ENCODE results near the gene LCE7A.

DNA sequence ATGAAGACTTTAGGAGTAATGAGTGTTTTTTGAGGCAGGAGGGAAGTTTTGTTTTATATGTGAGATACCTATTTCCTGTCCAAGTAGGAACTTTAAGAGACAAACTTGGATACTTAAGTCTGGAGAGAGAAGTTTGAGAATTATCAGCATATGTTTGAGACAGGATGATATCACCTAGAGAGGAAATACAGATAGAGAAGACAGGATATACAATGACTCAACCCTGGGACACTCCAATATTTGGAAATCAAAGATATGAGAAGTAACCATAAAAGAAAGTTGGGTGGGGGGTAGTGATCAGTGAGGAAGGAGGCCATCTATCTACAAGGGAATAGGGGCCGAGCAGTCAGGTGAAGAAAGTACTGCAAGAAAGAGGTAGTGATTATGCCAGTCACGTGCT, 6.5 kb downstream of the LCE7A start:
- TF ChIP-seq, protein P1, sequence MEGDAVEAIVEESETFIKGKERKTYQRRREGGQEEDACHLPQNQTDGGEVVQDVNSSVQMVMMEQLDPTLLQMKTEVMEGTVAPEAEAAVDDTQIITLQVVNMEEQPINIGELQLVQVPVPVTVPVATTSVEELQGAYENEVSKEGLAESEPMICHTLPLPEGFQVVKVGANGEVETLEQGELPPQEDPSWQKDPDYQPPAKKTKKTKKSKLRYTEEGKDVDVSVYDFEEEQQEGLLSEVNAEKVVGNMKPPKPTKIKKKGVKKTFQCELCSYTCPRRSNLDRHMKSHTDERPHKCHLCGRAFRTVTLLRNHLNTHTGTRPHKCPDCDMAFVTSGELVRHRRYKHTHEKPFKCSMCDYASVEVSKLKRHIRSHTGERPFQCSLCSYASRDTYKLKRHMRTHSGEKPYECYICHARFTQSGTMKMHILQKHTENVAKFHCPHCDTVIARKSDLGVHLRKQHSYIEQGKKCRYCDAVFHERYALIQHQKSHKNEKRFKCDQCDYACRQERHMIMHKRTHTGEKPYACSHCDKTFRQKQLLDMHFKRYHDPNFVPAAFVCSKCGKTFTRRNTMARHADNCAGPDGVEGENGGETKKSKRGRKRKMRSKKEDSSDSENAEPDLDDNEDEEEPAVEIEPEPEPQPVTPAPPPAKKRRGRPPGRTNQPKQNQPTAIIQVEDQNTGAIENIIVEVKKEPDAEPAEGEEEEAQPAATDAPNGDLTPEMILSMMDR (IDR thresholded peaks at IDR 0.05; ENCODE audit: low read depth, low read length, missing input control) = no peak
- TF ChIP-seq HNF4G (IDR thresholded peaks at IDR 0.05) = no peak
- TF ChIP-seq NR2F2 (IDR thresholded peaks at IDR 0.05) = no peak
- TF ChIP-seq, protein P2, sequence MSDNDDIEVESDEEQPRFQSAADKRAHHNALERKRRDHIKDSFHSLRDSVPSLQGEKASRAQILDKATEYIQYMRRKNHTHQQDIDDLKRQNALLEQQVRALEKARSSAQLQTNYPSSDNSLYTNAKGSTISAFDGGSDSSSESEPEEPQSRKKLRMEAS (IDR thresholded peaks at IDR 0.05) = no peak
- TF ChIP-seq GABPA (IDR thresholded peaks at IDR 0.05 in 1 of 2, conservative IDR thresholded peaks at IDR 0.05 in 1 of 2) = no peak
- TF ChIP-seq, protein P3, sequence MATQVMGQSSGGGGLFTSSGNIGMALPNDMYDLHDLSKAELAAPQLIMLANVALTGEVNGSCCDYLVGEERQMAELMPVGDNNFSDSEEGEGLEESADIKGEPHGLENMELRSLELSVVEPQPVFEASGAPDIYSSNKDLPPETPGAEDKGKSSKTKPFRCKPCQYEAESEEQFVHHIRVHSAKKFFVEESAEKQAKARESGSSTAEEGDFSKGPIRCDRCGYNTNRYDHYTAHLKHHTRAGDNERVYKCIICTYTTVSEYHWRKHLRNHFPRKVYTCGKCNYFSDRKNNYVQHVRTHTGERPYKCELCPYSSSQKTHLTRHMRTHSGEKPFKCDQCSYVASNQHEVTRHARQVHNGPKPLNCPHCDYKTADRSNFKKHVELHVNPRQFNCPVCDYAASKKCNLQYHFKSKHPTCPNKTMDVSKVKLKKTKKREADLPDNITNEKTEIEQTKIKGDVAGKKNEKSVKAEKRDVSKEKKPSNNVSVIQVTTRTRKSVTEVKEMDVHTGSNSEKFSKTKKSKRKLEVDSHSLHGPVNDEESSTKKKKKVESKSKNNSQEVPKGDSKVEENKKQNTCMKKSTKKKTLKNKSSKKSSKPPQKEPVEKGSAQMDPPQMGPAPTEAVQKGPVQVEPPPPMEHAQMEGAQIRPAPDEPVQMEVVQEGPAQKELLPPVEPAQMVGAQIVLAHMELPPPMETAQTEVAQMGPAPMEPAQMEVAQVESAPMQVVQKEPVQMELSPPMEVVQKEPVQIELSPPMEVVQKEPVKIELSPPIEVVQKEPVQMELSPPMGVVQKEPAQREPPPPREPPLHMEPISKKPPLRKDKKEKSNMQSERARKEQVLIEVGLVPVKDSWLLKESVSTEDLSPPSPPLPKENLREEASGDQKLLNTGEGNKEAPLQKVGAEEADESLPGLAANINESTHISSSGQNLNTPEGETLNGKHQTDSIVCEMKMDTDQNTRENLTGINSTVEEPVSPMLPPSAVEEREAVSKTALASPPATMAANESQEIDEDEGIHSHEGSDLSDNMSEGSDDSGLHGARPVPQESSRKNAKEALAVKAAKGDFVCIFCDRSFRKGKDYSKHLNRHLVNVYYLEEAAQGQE (IDR thresholded peaks at IDR 0.05) = no peak
